Measurements from ENCODE around the gene ABCA4.

DNA sequence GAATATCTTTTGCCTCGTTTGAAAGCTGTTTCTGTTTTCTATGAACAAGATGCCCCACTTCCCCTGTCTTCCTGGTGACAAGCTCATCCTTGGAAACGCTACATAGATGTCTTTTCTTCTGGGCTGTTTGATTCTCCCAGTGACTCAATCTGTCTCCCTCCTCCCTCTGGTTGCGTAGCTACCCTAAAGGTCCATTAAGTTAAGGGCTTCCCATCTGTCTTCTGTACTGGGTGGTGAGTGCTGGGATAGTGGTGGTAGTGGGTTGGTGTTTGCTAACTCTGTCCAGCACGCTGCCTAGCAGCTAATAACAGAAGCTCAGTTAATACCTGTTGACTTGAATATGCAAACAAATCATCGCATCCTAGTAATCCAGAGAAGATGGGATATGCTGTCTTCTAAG lies 161.5 kb downstream of the ABCA4 start:
- TF ChIP-seq EP300 (IDR thresholded peaks at IDR 0.05) (no peak), POLR2AphosphoS5 (IDR thresholded peaks at IDR 0.05) (no peak)
